Psoas muscle (tissue), 8 donors: Measurements from ENCODE around the gene ASIC3. TPM values are rescaled to one million over a fixed set of nuclear protein-coding genes. Genes with fewer than 3 reads are reported as not detected.

Source experiments
- ATAC-seq, 4 donors: fragments of 200-7000 bp; cut with Tn5 transposase; one replicate each; pipeline ENCODE4 v1.9.1; 2020; ENCODE audit warnings: moderate library complexity in 3 of 4, mild to moderate bottlenecking in 2 of 4
- DNase-seq, 2 donors: peaks; one replicate each; pipeline ENCODE4 v3.0.0-alpha.2; 2020
- H3K27ac ChIP-seq: fragments of 200-600 bp; one replicate; pipeline ENCODE4 v1.8.0; 2022
- H3K27me3 ChIP-seq, 3 donors: fragments of 200-600 bp in 1 of 3; one replicate each; pipeline versions ENCODE4 v1.6.1 to v1.8.0; 2013 to 2022; ENCODE audit warnings: low read length in 2 of 3, mild to moderate bottlenecking in 2 of 3, moderate library complexity in 1 of 3; ENCODE audit not compliant: insufficient read depth in 3 of 3
- H3K36me3 ChIP-seq, 2 donors: fragments of 200-600 bp in 1 of 2; one replicate each; pipeline versions ENCODE4 v1.6.1 to v1.8.0; 2013 to 2022; ENCODE audit warnings: low read depth in 1 of 2, mild to moderate bottlenecking in 1 of 2, moderate library complexity in 1 of 2; ENCODE audit not compliant: insufficient read depth in 1 of 2
- H3K4me1 ChIP-seq: fragments of 200-600 bp; one replicate; pipeline ENCODE4 v1.8.0; 2022
- H3K4me3 ChIP-seq: fragments of 200-600 bp; one replicate; pipeline ENCODE4 v1.8.0; 2022; ENCODE audit warnings: mild to moderate bottlenecking
- H3K9me3 ChIP-seq: fragments of 200-600 bp; one replicate; pipeline ENCODE4 v1.8.0; 2022
- WGBS, 3 donors: extraction: QIAGEN DNeasy Blood & Tissue Kit; methylation state at CpG; one replicate each; pipeline versions ENCODE4 v1.1.6 to v1.1.7; 2013; 5-methylcytosine and 5-hydroxymethylcytosine counted together
- intact Hi-C, 2 donors: fragments of 100-400 bp; cut with DNase I; formaldehyde crosslinking; loops; one replicate each; pipeline versions ENCODE4 v1.11.0 to v1.14.2; 2022
- polyA plus RNA-seq, 3 donors: library from polyadenylated mRNA; stranded (reverse); fragments of 200-250 nt; gene quantifications; one replicate each; pipeline ENCODE4 v1.2.3, GENCODE V29; 2013
- total RNA-seq, 4 donors: library from RNA; stranded (reverse); fragmentation: NEBNext Ultra II Directional in 2 of 4; extraction: Animal tissue kit (Norgen Biotek cat#: 25700) in 2 of 4; gene quantifications; one replicate each; pipeline versions ENCODE4 v1.2.1 to v1.2.4, GENCODE V29; 2021 to 2023
- TF ChIP-seq, protein P1 (sequence below): fragments of 200-600 bp; IDR thresholded peaks from one replicate; pipeline ENCODE4 v1.8.0; 2022; ENCODE audit warnings: antibody characterized with exemption
- donor health status: healthy with polysubstance abuse.
- donor health status: DM: no; HTN: no; CAD: no; lungs with moderate emphysema.
- donor health status: Bipolar disorder and iron deficiency.
- donor health status: healthy.
- donor health status: DM: yes; HTN: yes; CAD: no.
- donor health status: DM: no; HTN: no; CAD: no.
- donor health status: DM: no; HTN: no; CAD: no.
- donor health status: DM: yes; HTN: yes; CAD: no.

ASIC3 gene
- total and polyA plus RNA-seq, 7 donors: 1.8 to 6.2 (median 3.0) TPM

DNA sequence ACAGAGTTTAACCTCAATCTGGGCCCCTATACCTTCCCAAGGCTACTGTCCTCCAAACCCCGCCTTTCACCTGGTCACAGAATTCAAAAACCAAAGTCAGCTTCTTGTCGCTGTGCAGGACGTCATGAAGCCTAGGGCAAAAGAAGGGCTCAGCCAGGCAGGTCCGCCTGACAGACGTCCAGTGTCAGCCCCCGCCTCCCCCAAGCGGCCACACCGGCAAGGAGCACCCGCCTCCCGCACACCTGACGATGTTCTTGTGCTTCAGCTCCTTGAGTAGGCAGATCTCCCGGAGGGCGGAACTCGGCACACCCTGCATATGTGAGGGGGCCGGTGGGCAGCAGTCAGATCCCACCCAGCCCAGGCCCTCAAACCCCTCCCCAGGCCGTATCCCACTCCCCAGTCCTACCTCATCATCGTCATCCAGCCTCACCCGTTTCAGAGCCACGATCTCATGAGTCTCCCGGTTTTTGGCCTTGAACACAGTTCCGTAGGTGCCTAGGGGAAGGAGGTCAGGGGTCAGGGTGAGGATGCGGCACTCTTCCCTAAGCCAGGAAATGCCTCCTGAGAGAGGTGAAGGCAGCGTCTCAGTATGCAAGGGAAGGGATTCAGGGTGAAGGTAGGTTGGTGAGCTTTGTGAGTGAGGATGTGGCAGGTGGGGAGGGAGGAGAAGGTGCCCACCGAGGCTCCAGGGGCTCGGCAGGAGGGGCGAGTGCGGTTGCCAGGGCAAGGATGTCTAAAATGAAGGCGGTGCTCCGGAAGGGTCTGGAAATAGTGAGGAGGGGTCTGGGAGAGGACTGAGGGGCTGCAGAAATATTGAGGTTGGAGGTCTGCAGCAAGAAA, 8.6 kb downstream of the ASIC3 start:
- Histone ChIP-seq H3K4me1 (peaks cover 26% of the 10 kb centered on the region), H3K36me3 (no peaks in the 10 kb centered on the region), H3K27me3 (peaks cover 0 to 2% (median 0%) of the 10 kb centered on the region in 3 donors), H3K4me3 (peak overlapping the region; percentile 85), H3K27ac (no peak overlapping the region), H3K9me3 (no peaks in the 10 kb centered on the region)
- no peak for ATAC-seq
- TF ChIP-seq, protein P1, sequence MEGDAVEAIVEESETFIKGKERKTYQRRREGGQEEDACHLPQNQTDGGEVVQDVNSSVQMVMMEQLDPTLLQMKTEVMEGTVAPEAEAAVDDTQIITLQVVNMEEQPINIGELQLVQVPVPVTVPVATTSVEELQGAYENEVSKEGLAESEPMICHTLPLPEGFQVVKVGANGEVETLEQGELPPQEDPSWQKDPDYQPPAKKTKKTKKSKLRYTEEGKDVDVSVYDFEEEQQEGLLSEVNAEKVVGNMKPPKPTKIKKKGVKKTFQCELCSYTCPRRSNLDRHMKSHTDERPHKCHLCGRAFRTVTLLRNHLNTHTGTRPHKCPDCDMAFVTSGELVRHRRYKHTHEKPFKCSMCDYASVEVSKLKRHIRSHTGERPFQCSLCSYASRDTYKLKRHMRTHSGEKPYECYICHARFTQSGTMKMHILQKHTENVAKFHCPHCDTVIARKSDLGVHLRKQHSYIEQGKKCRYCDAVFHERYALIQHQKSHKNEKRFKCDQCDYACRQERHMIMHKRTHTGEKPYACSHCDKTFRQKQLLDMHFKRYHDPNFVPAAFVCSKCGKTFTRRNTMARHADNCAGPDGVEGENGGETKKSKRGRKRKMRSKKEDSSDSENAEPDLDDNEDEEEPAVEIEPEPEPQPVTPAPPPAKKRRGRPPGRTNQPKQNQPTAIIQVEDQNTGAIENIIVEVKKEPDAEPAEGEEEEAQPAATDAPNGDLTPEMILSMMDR: no peak
- intact Hi-C loops: no loop called here
- no peak for DNase-seq
- 40 to 45% (median 41%) methylated on average over 29 of the region's 29 CpGs for WGBS, 3 donors

DNA sequence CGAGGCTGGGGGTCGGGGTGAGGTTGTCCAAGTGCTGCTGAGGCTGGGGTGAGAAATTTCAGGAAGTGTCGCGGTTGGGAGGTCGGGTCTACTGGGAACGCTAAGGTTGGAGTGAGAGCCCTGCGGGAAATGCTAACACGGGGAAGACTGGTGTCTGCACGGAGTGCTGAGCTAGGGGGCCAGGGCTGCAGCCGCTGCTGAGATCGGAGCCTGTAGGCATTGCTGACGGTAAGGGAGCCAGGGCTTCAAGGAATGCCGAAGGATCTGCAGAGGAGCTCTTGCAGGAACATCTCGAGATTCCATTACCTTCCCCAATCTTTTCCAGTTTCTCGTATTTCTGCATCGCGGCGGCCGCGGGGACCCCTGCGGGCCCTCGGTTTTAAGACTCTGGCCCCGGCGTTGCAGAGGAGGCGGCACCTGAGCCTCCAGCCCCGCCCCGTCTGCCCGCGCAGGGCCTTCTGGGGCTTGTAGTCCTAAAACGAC, 9.2 kb downstream of the ASIC3 start, which contains the start of gene CDK5:
CDK5 (minus strand) TSS at position 392 of the 483 bp plus-strand sequence; CDS start at position 343, 49 bp downstream.
- ATAC-seq (peak; percentile 1 to 7 (median 2)), DNase-seq (no peak)

DNA sequence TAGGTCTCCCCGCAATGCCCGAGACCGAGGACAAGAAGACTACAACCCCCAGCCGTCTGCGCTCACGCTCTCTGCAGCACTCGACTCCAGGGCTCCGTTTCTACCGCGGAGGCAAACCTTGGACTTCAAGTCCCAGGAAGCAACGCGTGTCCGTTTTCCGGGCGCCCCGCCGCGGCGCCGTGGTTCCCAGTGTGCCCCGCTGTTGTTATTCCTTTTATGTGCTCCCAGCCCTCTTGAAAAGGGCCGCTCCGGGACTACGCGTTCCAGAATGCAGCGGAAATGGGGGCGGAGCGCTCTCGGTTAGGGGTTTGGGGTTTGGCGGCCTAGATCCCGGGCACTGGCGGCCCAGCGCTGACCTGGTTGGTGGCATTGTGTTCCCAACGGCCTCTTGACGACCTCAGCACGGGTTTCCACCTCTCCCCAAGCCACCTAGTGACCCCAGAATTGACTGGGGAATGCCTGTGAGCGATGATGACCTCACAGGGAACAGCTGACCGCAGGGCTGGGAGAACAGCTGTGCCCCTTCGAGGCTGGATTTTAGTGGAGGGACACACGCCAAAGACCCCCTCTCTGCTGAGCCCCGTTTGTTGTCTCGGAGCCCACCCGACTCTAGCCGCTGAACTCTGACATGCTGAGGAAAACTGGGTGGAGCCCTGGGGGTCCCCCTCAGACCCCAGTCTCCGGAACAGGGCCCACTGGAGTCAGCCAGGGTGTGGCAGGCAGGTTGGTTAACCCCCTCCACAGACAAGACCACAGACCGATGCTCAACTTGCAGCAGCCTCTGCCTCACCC, 9.9 kb downstream of the ASIC3 start:
- intact Hi-C loops: no loop called here

More for the DNA sequence above, 9.2 kb downstream of the ASIC3 start, which contains the start of gene CDK5:
- H3K4me3 ChIP-seq: peak within 1 kb of the TSS; percentile 85
- TF ChIP-seq, protein P1: no peak
- intact Hi-C loops: no loop called here
- peak within 1 kb of the TSS; percentile 99 for H3K27ac ChIP-seq
- peaks cover 0 to 3% of the 10 kb centered on the region in 2 donors for H3K36me3 ChIP-seq
- H3K9me3 ChIP-seq: no peaks in the 10 kb centered on the region
- peaks cover 31% of the 10 kb centered on the region for H3K4me1 ChIP-seq
- H3K27me3 ChIP-seq: peaks cover 0 to under 1% (median 0%) of the 10 kb centered on the region in 3 donors
- 1% methylated on average over 28 to 30 of the region's 30 CpGs for WGBS, 3 donors

DNA sequence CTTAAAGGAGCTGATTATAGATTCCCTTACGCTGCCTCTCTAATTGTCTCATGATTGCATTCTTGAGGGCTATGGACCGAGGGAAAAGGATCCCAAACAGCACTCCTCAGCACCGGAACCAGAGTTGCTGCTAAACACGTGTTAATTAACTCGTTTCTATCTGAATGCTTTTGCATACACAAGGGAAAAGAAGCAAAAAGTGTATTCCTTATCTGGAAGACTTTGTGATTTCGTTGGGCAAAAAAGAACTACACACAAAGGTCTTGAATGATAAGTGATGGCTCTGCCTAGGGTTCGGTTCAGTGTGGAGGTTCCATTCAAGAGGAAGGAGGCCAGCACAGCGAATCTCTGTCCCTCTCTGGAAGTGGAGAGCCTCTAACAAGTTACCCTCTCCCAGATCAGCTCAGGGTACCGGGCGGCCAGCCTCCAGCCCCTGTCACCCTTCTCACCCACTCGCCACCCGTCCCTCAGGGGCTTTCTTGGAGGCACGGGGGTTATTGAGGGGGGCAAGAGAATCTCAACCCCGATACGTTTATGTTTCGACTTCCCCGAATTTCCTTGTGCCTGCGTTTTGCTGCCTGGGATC, 10.5 kb downstream of the ASIC3 start:
- intact Hi-C loops: loop anchor here in 1 of 2 donors (1.0 kb wide), 1 partner anchor 23 kb away; no protein-coding TSS in a partner anchor
- Histone ChIP-seq H3K27me3 (no peaks in the 10 kb centered on the region), H3K9me3 (no peaks in the 10 kb centered on the region), H3K36me3 (peaks cover 0 to 3% of the 10 kb centered on the region in 2 donors), H3K4me3 (peak overlapping the region; percentile 85), H3K4me1 (peaks cover 34% of the 10 kb centered on the region), H3K27ac (peak overlapping the region; percentile 99)
- no peak for DNase-seq
- no peak for ATAC-seq
- WGBS, 3 donors: 2 to 5% (median 3%) methylated on average over 18 of the region's 18 CpGs
- TF ChIP-seq, protein P1: no peak

More for the DNA sequence above, 9.9 kb downstream of the ASIC3 start:
- Histone ChIP-seq H3K27me3 (no peaks in the 10 kb centered on the region), H3K36me3 (peaks cover 0 to 3% of the 10 kb centered on the region in 2 donors), H3K4me1 (peaks cover 34% of the 10 kb centered on the region), H3K27ac (peak overlapping the region; percentile 99), H3K9me3 (no peaks in the 10 kb centered on the region), H3K4me3 (peak overlapping the region; percentile 85)
- ATAC-seq (peak; percentile 86 to 90 (median 89)), DNase-seq (peak; percentile 99)
- TF ChIP-seq, protein P1: no peak
- 0% methylated on average over 43 to 46 of the region's 46 CpGs for WGBS, 3 donors
